Tibial artery (tissue), 4 donors: ENCODE results near the gene GALNT4.

Experiments used
- DNase-seq, 2 donors: peaks; one replicate each; pipeline ENCODE4 v3.0.0-alpha.2; 2019
- H3K27ac ChIP-seq, 2 donors: fragments of 200-600 bp; sonication (generic) in 1 of 2; 1 replicate in 1 of 2; 2 replicates in 1 of 2; pipeline ENCODE4 v1.5.1; 2018 to 2019; ENCODE audit warnings: mild to moderate bottlenecking in 1 of 2
- H3K27me3 ChIP-seq, 2 donors: fragments of 200-600 bp; sonication (generic) in 1 of 2; one replicate each; pipeline versions ENCODE4 v1.5.1 to v1.6.0; 2016 to 2019
- H3K36me3 ChIP-seq, 3 donors: fragments of 200-600 bp; sonication (generic) in 2 of 3; one replicate each; pipeline ENCODE4 v1.5.1; 2016 to 2019; ENCODE audit warnings: mild to moderate bottlenecking in 2 of 3
- H3K4me1 ChIP-seq, 4 donors: fragments of 200-600 bp; sonication (generic) in 2 of 4; 1 replicate in 3 of 4; 2 replicates in 1 of 4; pipeline ENCODE4 v1.5.1; 2016 to 2019
- H3K4me3 ChIP-seq, 2 donors: fragments of 200-600 bp; sonication (generic) in 1 of 2; 1 replicate in 1 of 2; 2 replicates in 1 of 2; pipeline ENCODE4 v1.5.1; 2018 to 2019; ENCODE audit warnings: mild to moderate bottlenecking in 2 of 2
- H3K9me3 ChIP-seq, 3 donors: fragments of 200-600 bp; sonication (generic) in 1 of 3; one replicate each; pipeline ENCODE4 v1.5.1; 2016 to 2019
- intact Hi-C: fragments of 100-400 bp; cut with DNase I; formaldehyde crosslinking; loops from one replicate; pipeline ENCODE4 v1.15.0; 2023; ENCODE audit warnings: low total_unique reads
- TF ChIP-seq, protein P1 (sequence below), 2 experiments: fragments of 200-600 bp in 1 of 2; fragments of 450-650 bp in 1 of 2; IDR thresholded peaks; one replicate each; pipeline ENCODE4 v1.5.1; 2017 to 2019; ENCODE audit warnings: antibody characterized with exemption in 2 of 2, mild to moderate bottlenecking in 1 of 2, moderate library complexity in 1 of 2

Gene GALNT4

DNA sequence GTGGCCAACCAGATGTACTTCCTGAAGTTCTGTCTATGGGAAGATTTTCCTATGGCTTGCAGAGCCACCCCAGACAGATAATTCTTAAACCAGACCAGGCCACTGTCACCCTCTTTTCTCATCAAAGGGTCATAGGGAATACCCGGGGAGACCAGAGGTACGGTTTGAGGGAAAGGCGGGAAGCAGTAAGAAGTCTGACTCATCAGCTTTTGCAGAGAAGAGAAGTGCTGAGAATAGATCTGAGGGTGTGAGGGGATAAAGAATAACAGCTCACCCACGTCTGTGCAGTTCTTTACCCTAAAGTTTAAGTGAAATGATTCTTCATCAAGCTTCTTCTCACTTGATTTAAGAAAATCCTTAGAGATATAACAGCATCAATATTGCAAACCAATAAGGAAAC is 22.5 kb upstream of the GALNT4 start:
- Histone ChIP-seq H3K27ac (no peak overlapping the region), H3K36me3 (no peaks in the 10 kb centered on the region), H3K9me3 (no peaks in the 10 kb centered on the region), H3K4me1 (peaks cover 0 to 20% (median 9%) of the 10 kb centered on the region in 4 donors), H3K27me3 (no peaks in the 10 kb centered on the region), H3K4me3 (no peak overlapping the region)
- DNase-seq, result no peak
- intact Hi-C loops, result no loop called here
- TF ChIP-seq, protein P1, sequence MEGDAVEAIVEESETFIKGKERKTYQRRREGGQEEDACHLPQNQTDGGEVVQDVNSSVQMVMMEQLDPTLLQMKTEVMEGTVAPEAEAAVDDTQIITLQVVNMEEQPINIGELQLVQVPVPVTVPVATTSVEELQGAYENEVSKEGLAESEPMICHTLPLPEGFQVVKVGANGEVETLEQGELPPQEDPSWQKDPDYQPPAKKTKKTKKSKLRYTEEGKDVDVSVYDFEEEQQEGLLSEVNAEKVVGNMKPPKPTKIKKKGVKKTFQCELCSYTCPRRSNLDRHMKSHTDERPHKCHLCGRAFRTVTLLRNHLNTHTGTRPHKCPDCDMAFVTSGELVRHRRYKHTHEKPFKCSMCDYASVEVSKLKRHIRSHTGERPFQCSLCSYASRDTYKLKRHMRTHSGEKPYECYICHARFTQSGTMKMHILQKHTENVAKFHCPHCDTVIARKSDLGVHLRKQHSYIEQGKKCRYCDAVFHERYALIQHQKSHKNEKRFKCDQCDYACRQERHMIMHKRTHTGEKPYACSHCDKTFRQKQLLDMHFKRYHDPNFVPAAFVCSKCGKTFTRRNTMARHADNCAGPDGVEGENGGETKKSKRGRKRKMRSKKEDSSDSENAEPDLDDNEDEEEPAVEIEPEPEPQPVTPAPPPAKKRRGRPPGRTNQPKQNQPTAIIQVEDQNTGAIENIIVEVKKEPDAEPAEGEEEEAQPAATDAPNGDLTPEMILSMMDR (IDR thresholded peaks at IDR 0.05), result no peak

DNA sequence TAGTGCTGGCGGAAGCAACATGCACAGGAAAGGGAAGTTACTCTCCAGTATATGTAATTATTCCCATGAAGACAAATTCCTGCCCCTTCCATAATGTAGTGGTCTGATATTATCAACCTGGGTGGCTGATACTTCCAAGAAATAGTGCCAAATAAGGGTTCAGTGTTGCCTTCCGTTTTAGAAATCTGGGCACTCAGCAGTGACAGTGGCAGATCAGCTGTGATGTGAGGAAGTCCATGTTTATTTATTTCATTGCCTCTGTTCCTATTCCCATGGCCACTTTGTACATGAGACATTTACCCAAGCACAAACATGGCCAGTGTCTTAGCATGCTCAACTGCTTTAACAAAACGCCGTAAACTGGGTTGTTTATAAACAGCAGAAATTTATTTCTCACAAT is 21.6 kb upstream of the GALNT4 start:
- Histone ChIP-seq H3K27me3 (no peaks in the 10 kb centered on the region), H3K27ac (no peak overlapping the region), H3K4me1 (peaks cover 0 to 20% (median 9%) of the 10 kb centered on the region in 4 donors), H3K36me3 (no peaks in the 10 kb centered on the region), H3K4me3 (no peak overlapping the region), H3K9me3 (no peaks in the 10 kb centered on the region)
- no peak for DNase-seq
- TF ChIP-seq, protein P1 (IDR thresholded peaks at IDR 0.05), result no peak
- intact Hi-C loops, result no loop called here

DNA sequence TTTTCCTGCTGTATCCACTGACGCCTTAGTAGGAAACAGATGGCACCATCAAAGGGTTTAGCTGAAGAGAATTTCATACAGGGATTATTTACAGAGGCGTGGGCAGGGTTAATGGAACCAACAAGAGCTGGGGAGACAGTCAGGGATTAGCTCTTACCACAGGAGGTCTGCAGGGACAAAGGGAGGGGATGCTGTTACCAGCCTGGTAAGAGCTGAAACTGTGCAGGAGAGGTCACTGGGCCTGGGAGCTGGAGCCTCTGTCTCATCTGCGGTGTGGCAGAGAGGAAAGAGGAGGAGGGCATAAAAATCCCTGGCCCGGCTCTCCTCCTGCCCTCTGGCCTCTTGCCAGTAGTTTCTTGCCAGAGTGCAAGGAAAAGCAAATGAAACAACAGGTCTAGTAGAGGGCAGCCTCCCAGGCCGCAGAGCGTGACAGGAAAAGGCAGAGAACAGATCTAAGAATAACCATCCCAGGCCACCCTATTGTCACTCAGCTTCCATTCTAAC is 20.1 kb upstream of the GALNT4 start:
- Histone ChIP-seq H3K9me3 (no peaks in the 10 kb centered on the region), H3K27me3 (no peaks in the 10 kb centered on the region), H3K4me3 (no peak overlapping the region), H3K27ac (no peak overlapping the region), H3K36me3 (no peaks in the 10 kb centered on the region), H3K4me1 (peaks cover 0 to 20% (median 9%) of the 10 kb centered on the region in 4 donors)
- DNase-seq, result peak in 1 of 2 donors; percentile 29
- TF ChIP-seq, protein P1 (IDR thresholded peaks at IDR 0.05), result no peak
- intact Hi-C loops, result loop anchor here (5.0 kb wide), 1 partner anchor 1418 kb away; no protein-coding TSS in a partner anchor

DNA sequence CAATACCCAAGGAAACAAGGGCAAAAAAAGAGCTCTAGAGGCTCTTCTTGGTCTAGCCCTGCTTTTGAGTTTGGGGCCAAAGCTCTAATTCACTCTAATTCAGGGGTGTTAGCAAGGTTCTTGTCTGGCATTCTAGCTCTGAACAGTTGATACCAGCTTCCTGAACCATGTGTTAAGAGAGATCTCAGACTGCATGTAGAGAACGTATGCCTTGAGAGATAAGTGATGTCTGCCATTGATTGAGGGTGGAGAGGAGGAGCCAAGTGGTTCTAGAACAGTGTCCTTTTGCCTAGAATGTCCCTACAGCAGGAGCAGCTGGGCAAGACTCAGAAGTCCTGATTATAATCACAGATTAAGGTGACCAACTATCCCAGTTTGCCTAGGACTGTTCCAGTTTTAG is 19.4 kb upstream of the GALNT4 start:
- TF ChIP-seq, protein P1 (IDR thresholded peaks at IDR 0.05), result no peak
- DNase-seq, result no peak
- peaks cover 0 to 20% (median 9%) of the 10 kb centered on the region in 4 donors for H3K4me1 ChIP-seq
- no peak overlapping the region for H3K27ac ChIP-seq
- no peak overlapping the region for H3K4me3 ChIP-seq
- no peaks in the 10 kb centered on the region for H3K36me3 ChIP-seq
- intact Hi-C loops, result loop anchor here (5.0 kb wide), 1 partner anchor 1418 kb away; no protein-coding TSS in a partner anchor
- no peaks in the 10 kb centered on the region for H3K9me3 ChIP-seq
- no peaks in the 10 kb centered on the region for H3K27me3 ChIP-seq

DNA sequence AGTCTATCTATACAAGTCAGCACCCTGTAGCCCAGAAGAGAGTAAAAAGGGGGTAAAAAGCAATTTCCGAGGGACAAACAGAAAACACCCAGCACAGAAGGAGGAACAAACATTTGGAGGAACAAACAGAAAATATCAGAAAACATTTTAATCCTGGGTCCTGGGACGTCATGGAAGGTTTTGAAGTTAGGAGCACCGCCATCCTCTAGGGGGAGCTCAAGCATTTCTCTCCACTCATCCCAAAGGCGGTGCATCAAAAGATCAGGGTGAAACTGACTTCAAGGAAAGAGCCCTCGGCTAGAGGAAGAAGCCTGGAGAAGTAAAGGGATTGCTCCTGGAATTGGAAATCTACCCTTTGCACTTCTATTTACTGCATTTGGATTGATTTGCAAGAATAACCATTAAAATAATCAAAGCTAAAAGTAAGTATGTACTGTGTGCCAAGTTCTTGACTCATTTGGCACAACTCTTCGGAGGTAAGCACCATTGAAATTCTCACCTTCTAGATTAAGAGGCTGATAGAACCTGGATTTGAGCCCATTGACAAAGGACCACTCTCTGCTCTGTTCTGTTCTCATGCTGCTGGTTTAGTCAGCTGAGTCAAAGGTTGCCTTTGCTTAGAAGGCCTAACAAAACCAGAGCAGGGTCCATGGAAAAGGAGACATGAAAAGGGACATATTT is 18.5 kb upstream of the GALNT4 start:
- peak; percentile 57 to 69 for DNase-seq
- no peaks in the 10 kb centered on the region for H3K36me3 ChIP-seq
- no peaks in the 10 kb centered on the region for H3K9me3 ChIP-seq
- H3K4me3 ChIP-seq, result no peak overlapping the region
- TF ChIP-seq, protein P1 (IDR thresholded peaks at IDR 0.05), result peak; percentile 74 to 81
- no peaks in the 10 kb centered on the region for H3K27me3 ChIP-seq
- intact Hi-C loops, result loop anchor here (5.0 kb wide), 1 partner anchor 1419 kb away; no protein-coding TSS in a partner anchor
- H3K27ac ChIP-seq, result no peak overlapping the region
- H3K4me1 ChIP-seq, result peaks cover 0 to 20% (median 9%) of the 10 kb centered on the region in 4 donors
